Neural crest cell (in vitro differentiated cells): Measurements from ENCODE around the gene VCAN. TPM values are rescaled to one million over a fixed set of nuclear protein-coding genes. Genes with fewer than 3 reads are reported as not detected.

Experiments used
- DNase-seq: peaks from one replicate; pipeline ENCODE4 v3.0.0; 2021; ENCODE audit warnings: low read depth, mixed read lengths, low spot score
- H3K27ac Mint-ChIP-seq: one replicate; pipeline ENCODE4 v1.8.0; 2021; ENCODE audit warnings: mild to moderate bottlenecking, mixed read lengths; ENCODE audit not compliant: unreplicated experiment
- H3K27me3 Mint-ChIP-seq: 2 replicates; pipeline ENCODE4 v1.8.0; 2021; ENCODE audit warnings: low read depth, mild to moderate bottlenecking, mixed read lengths
- H3K36me3 Mint-ChIP-seq: 2 replicates; pipeline ENCODE4 v1.8.0; 2021; ENCODE audit warnings: low read depth, mild to moderate bottlenecking, mixed read lengths
- H3K4me1 Mint-ChIP-seq: 2 replicates; pipeline ENCODE4 v1.8.0; 2021; ENCODE audit warnings: mixed read lengths
- H3K4me3 Mint-ChIP-seq: one replicate; pipeline ENCODE4 v1.8.0; 2021; ENCODE audit warnings: mild to moderate bottlenecking, mixed read lengths
- H3K9me3 Mint-ChIP-seq: 2 replicates; pipeline ENCODE4 v1.8.0; 2021; ENCODE audit warnings: mixed read lengths
- CTCF ChIP-seq: fragments of 200-600 bp; sonication (generic); conservative IDR thresholded peaks from 2 replicates; pipeline ENCODE4 v1.5.0; 2021; ENCODE audit warnings: antibody characterized with exemption, mild to moderate bottlenecking
- total RNA-seq: library from RNA; stranded (reverse); gene quantifications from 2 replicates; pipeline ENCODE4 v1.2.1, GENCODE V29; 2021

The VCAN gene
- total RNA-seq, 1 donor from 2014 or later = 236 TPM

GRCh38 chr5:83482961-83483360 lies 11.4 kb downstream of the VCAN start:
- Mint-ChIP-seq H3K9me3 (peaks cover 6% of the 10 kb centered on the region), H3K27me3 (no peaks in the 10 kb centered on the region), H3K4me3 (no peak overlapping the region), H3K4me1 (no peaks in the 10 kb centered on the region), H3K27ac (no peak overlapping the region), H3K36me3 (peaks cover 46% of the 10 kb centered on the region)
- no peak for TF ChIP-seq CTCF
- no peak for DNase-seq

- DNase-seq = no peak
- Mint-ChIP-seq H3K27me3 (no peaks in the 10 kb centered on the region), H3K9me3 (peaks cover 4% of the 10 kb centered on the region), H3K4me3 (no peak overlapping the region), H3K36me3 (peaks cover 47% of the 10 kb centered on the region), H3K4me1 (no peaks in the 10 kb centered on the region), H3K27ac (no peak overlapping the region)
- TF ChIP-seq CTCF = no peak
Observed at GRCh38 chr5:83484294-83484693, 12.8 kb downstream of the VCAN start.

DNA sequence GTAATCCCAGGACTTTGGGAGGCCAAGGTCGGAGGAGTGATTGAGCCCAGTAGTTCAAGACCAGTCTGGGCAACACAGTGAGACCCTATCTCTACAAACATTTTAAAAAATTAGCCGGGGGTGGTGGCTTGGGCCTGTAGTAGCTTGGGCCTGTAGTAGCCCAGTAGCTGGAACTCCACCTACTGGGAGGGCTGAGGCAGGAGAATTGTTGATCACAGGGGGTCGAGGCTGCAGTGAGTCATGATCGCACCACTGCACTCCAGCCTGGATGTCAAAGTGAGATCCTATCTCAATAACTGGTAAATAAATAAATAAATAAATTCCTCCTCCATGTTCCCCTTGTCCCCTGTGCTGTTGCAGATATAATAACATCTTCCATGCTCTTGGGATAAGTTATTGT lies 14.3 kb downstream of the VCAN start:
- Mint-ChIP-seq H3K27me3 (no peaks in the 10 kb centered on the region), H3K27ac (no peak overlapping the region), H3K4me3 (no peak overlapping the region), H3K4me1 (no peaks in the 10 kb centered on the region), H3K9me3 (peaks cover 4% of the 10 kb centered on the region), H3K36me3 (peaks cover 49% of the 10 kb centered on the region)
- no peak for TF ChIP-seq CTCF
- DNase-seq = no peak

- no peaks in the 10 kb centered on the region for H3K27me3 Mint-ChIP-seq
- no peak overlapping the region for H3K27ac Mint-ChIP-seq
- no peak for DNase-seq
- no peak overlapping the region for H3K4me3 Mint-ChIP-seq
- H3K36me3 Mint-ChIP-seq = peaks cover 52% of the 10 kb centered on the region
- peaks cover 4% of the 10 kb centered on the region for H3K9me3 Mint-ChIP-seq
- H3K4me1 Mint-ChIP-seq = peaks cover 4% of the 10 kb centered on the region
- no peak for TF ChIP-seq CTCF
Observed at GRCh38 chr5:83487155-83487554, 15.6 kb downstream of the VCAN start.

GRCh38 chr5:83488271-83488670 lies 16.7 kb downstream of the VCAN start:
- DNase-seq = no peak
- Mint-ChIP-seq H3K27me3 (no peaks in the 10 kb centered on the region), H3K27ac (no peak overlapping the region), H3K4me1 (peaks cover 4% of the 10 kb centered on the region), H3K9me3 (peaks cover 4% of the 10 kb centered on the region), H3K4me3 (no peak overlapping the region), H3K36me3 (peaks cover 48% of the 10 kb centered on the region)
- no peak for TF ChIP-seq CTCF

DNA sequence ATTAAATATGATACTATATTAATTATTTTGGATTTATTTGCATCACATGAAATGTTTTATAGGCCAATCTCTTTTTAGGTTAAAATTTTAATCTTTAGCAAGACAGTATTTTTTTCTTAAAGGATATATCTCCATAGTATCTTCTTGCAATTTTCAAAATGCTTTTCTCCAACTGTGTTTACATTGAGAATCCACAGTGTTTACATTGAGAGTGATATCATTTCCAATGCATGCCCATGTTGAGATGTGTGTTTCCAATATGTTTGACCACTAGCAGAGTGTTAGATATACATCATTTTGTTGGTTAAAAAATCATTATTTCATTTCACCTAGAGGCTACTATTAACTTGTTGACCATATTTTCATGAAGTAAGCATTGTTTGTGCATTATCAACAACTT lies 17.3 kb downstream of the VCAN start:
- H3K36me3 Mint-ChIP-seq = peaks cover 50% of the 10 kb centered on the region
- DNase-seq = no peak
- no peaks in the 10 kb centered on the region for H3K27me3 Mint-ChIP-seq
- no peak overlapping the region for H3K4me3 Mint-ChIP-seq
- no peak overlapping the region for H3K27ac Mint-ChIP-seq
- TF ChIP-seq CTCF = no peak
- H3K4me1 Mint-ChIP-seq = peaks cover 4% of the 10 kb centered on the region
- peaks cover 4% of the 10 kb centered on the region for H3K9me3 Mint-ChIP-seq
